AG04449 (cell line): ENCODE results near the gene SDC1.
"Not testable (repeated sequence)": the region's sequence is repeated elsewhere in the genome, so short reads cannot be mapped to it uniquely, and the experiment has no call there.

Source experiments
- CTCF ChIA-PET: fragments of 350-600 bp; formaldehyde crosslinking; extraction: SDS; loops from one replicate; lab custom pipeline; 2021; ENCODE audit warnings: antibody characterized with exemption; lab: Yijun Ruan, JAX
- POLR2A ChIA-PET: fragments of 400-600, 350-600 bp; formaldehyde crosslinking; extraction: SDS; loops from one replicate; lab custom pipeline; 2020; ENCODE audit warnings: antibody characterized with exemption, inconsistent platforms; lab: Yijun Ruan, JAX
- DNase-seq: peaks from one replicate; pipeline ENCODE4 v3.0.0-alpha.2; 2010; ENCODE audit warnings: low read depth, low spot score
- H3K4me3 ChIP-seq: 2 replicates; pipeline ENCODE4 v1.5.1; 2011; ENCODE audit warnings: low read depth, mild to moderate bottlenecking, control low read depth, low read length
- CTCF ChIP-seq: IDR thresholded peaks from one replicate; pipeline ENCODE4 v1.5.1; 2011; ENCODE audit warnings: mild to moderate bottlenecking, moderate library complexity, low read length, control low read depth, inconsistent platforms; ENCODE audit not compliant: insufficient read depth; ENCODE audit errors: missing control alignments

SDC1 gene

GRCh38 chr2:20254731-20255130 is 29.8 kb upstream of the SDC1 start:
- H3K4me3 ChIP-seq = no peak overlapping the region
- DNase-seq = no peak
- no peak for TF ChIP-seq CTCF
- POLR2A ChIA-PET = no interaction called here
- CTCF ChIA-PET = no interaction called here

- POLR2A ChIA-PET = no interaction called here
Observed at GRCh38 chr2:20250436-20250835, 25.5 kb upstream of the SDC1 start.

GRCh38 chr2:20249170-20249569 is 24.2 kb upstream of the SDC1 start:
- no peak overlapping the region for H3K4me3 ChIP-seq
- ChIA-PET CTCF (interaction anchor here (2.5 kb wide), 1 partner anchor 23 kb away, joined by 6 read pairs; no protein-coding TSS in a partner anchor), POLR2A (no interaction called here)
- TF ChIP-seq CTCF = no peak
- no peak for DNase-seq

More at GRCh38 chr2:20250436-20250835, 25.5 kb upstream of the SDC1 start:
- no peak for DNase-seq
- CTCF ChIA-PET = interaction anchor here (0.6 to 2.5 kb wide), 5 partner anchors 8 to 114 kb away, joined by 3 to 6 read pairs (median 4); no protein-coding TSS in a partner anchor
- no peak overlapping the region for H3K4me3 ChIP-seq
- no peak for TF ChIP-seq CTCF

GRCh38 chr2:20247084-20247483 is 22.2 kb upstream of the SDC1 start:
- ChIA-PET POLR2A (interaction anchor here (0.6 kb wide), 1 partner anchor 147 kb away, joined by 3 read pairs; no protein-coding TSS in a partner anchor), CTCF (interaction anchor here (1.5 to 3.2 kb wide), 3 partner anchors 9 to 232 kb away, joined by 3 to 13 read pairs (median 4); no protein-coding TSS in a partner anchor)
- H3K4me3 ChIP-seq = no peak overlapping the region
- no peak for DNase-seq
- no peak for TF ChIP-seq CTCF

GRCh38 chr2:20243637-20244036 is 18.7 kb upstream of the SDC1 start:
- POLR2A ChIA-PET, DNase-seq, H3K4me3 ChIP-seq: not testable (repeated sequence)
- CTCF ChIA-PET = interaction anchor here (1.0 to 3.2 kb wide), 3 partner anchors 8 to 48 kb away, joined by 5 to 13 read pairs (median 6); no protein-coding TSS in a partner anchor

- no peak for DNase-seq
- TF ChIP-seq CTCF = no peak
- POLR2A ChIA-PET = no interaction called here
- CTCF ChIA-PET = interaction anchor here (0.7 to 1.9 kb wide), 6 partner anchors 8 to 48 kb away, joined by 3 to 5 read pairs (median 4); no protein-coding TSS in a partner anchor
- no peak overlapping the region for H3K4me3 ChIP-seq
Observed at GRCh38 chr2:20242727-20243377, 17.9 kb upstream of the SDC1 start.
